Body of pancreas (tissue), 4 donors: ENCODE results near the gene OLA1. TPM values are rescaled to one million over a fixed set of nuclear protein-coding genes. Genes with fewer than 3 reads are reported as not detected.

Experiments
- ATAC-seq: fragments of 150-250 bp; one replicate; pipeline ENCODE4 v1.9.1; 2016
- DNase-seq, 4 donors: peaks; one replicate each; pipeline ENCODE4 v3.0.0-alpha.2; 2019
- H3K27ac ChIP-seq, 4 donors: fragments of 200-600 bp; sonication (generic); 1 replicate in 3 of 4; 2 replicates in 1 of 4; pipeline versions ENCODE4 v1.5.1 to v1.6.1; 2016 to 2019; ENCODE audit warnings: mild to moderate bottlenecking in 1 of 4, mixed read lengths in 1 of 4, moderate library complexity in 1 of 4
- H3K27me3 ChIP-seq, 2 donors: fragments of 200-600 bp; sonication (generic); one replicate each; pipeline ENCODE4 v1.6.0; 2016; ENCODE audit warnings: mild to moderate bottlenecking in 1 of 2
- H3K36me3 ChIP-seq, 2 donors: fragments of 200-600 bp; sonication (generic); replicated peaks in 1 of 2; 2 replicates each; pipeline ENCODE4 v1.5.1; 2016; ENCODE audit warnings: low read depth in 2 of 2; ENCODE audit not compliant: insufficient read depth in 1 of 2
- H3K4me1 ChIP-seq: fragments of 200-600 bp; sonication (generic); one replicate; pipeline ENCODE4 v1.6.0; 2016
- H3K4me3 ChIP-seq, 2 donors: fragments of 200-600 bp; sonication (generic); 1 replicate in 1 of 2; 2 replicates in 1 of 2; pipeline ENCODE4 v1.5.1; 2016 to 2019
- H3K9me3 ChIP-seq, 3 donors: fragments of 200-600 bp; sonication (generic); 1 replicate in 2 of 3; 2 replicates in 1 of 3; pipeline ENCODE4 v1.5.1; 2016
- POLR2A ChIP-seq, 3 donors: fragments of 450-650 bp; IDR thresholded peaks; one replicate each; pipeline ENCODE4 v1.6.1; 2016; ENCODE audit warnings: antibody characterized with exemption in 3 of 3, mild to moderate bottlenecking in 2 of 3
- WGBS, 2 donors: methylation state at CpG; one replicate each; pipeline ENCODE4 v1.1.5; 2017; 5-methylcytosine and 5-hydroxymethylcytosine counted together
- intact Hi-C: fragments of 100-400 bp; cut with DNase I; formaldehyde crosslinking; loops from one replicate; pipeline ENCODE4 v1.15.1; 2023
- total RNA-seq, 2 donors: library from RNA; depleted of rRNA; stranded (reverse); fragments of >200 nt; gene quantifications; one replicate each; pipeline ENCODE4 v1.1.0, GENCODE V29; 2016
- TF ChIP-seq, protein P1 (sequence below), 7 experiments: fragments of 450-650 bp in 4 of 7; fragments of 200-600 bp in 3 of 7; sonication (generic) in 3 of 7; IDR thresholded peaks; one replicate each; pipeline ENCODE4 v1.5.1; 2016 to 2019; ENCODE audit warnings: antibody characterized with exemption in 7 of 7

Gene OLA1
- total RNA-seq, 2 donors from 2014 or later = 17.8 to 43.3 TPM

DNA sequence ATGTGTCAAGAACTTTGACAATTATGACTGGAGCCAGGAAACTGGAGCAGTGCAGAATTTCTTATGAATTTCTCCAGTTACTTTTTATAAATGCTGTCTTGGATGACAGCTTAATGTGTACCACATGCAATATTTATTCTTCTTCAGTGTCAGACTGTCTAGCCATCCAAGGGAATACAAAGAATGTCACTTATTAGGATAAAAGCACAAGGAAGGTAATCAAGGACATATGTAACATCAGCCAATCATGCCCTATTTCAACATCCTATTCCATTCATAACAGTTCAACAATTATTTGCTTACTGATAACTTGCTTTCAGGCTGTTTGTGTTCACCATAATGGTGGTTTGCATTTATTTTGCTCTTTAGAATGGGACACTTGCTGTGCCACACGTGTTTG is 139.8 kb downstream of the OLA1 start:
- no peak for DNase-seq
- WGBS, 2 donors = 61 to 66% methylated on average over 1 of the region's 1 CpG
- Histone ChIP-seq H3K27ac (no peak overlapping the region), H3K36me3 (no peaks in the 10 kb centered on the region), H3K9me3 (no peaks in the 10 kb centered on the region), H3K27me3 (no peaks in the 10 kb centered on the region), H3K4me1 (no peaks in the 10 kb centered on the region), H3K4me3 (no peak overlapping the region)
- no peak for TF ChIP-seq POLR2A (IDR thresholded peaks at IDR 0.05)
- TF ChIP-seq, protein P1, sequence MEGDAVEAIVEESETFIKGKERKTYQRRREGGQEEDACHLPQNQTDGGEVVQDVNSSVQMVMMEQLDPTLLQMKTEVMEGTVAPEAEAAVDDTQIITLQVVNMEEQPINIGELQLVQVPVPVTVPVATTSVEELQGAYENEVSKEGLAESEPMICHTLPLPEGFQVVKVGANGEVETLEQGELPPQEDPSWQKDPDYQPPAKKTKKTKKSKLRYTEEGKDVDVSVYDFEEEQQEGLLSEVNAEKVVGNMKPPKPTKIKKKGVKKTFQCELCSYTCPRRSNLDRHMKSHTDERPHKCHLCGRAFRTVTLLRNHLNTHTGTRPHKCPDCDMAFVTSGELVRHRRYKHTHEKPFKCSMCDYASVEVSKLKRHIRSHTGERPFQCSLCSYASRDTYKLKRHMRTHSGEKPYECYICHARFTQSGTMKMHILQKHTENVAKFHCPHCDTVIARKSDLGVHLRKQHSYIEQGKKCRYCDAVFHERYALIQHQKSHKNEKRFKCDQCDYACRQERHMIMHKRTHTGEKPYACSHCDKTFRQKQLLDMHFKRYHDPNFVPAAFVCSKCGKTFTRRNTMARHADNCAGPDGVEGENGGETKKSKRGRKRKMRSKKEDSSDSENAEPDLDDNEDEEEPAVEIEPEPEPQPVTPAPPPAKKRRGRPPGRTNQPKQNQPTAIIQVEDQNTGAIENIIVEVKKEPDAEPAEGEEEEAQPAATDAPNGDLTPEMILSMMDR (IDR thresholded peaks at IDR 0.05) = no peak
- ATAC-seq = no peak
- intact Hi-C loops = no loop called here

DNA sequence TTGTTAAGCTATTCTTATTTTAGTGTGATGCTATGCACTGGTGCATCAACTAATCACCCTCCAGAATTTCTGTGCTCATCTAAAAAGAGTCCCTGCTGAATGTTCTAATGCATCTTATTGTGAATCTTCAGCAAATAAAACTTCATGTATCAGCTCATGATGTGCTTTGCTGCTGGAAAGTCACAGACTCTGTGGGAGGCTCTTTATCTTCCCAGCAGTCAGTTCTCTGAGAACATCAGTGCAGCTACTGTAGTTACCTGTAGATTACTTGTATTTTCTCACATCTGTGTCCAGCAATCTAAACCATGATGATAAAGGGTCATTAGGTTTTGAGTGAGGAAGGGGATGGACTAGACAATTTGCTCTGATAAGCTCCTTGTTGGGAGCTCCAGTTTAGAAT is 141.6 kb downstream of the OLA1 start:
- H3K27ac ChIP-seq = no peak overlapping the region
- no peaks in the 10 kb centered on the region for H3K4me1 ChIP-seq
- no peak overlapping the region for H3K4me3 ChIP-seq
- ATAC-seq (no peak), DNase-seq (no peak)
- H3K36me3 ChIP-seq = no peaks in the 10 kb centered on the region
- no peaks in the 10 kb centered on the region for H3K9me3 ChIP-seq
- intact Hi-C loops = no loop called here
- no peak for TF ChIP-seq POLR2A (IDR thresholded peaks at IDR 0.05)
- TF ChIP-seq, protein P1 (IDR thresholded peaks at IDR 0.05) = no peak
- H3K27me3 ChIP-seq = no peaks in the 10 kb centered on the region

DNA sequence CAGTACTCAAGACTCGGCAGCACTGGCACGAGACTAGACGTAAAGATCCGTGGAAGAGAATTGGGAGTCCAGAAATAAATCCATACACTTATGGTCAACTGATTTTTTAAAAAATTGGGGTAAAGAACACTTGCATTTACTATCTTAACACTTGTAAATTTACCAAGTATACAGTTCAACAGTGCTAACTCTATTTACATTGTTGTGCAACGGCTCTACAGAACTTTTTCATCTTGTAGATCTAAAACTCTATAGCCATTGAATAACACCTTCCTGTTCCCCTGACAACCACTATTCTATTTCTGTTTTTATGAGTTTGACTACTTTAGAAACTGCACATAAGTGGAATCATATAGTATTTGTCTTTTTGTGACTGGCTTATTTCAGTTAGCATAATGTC is 153.8 kb downstream of the OLA1 start:
- no peak overlapping the region for H3K4me3 ChIP-seq
- intact Hi-C loops = no loop called here
- no peaks in the 10 kb centered on the region for H3K27me3 ChIP-seq
- no peak overlapping the region for H3K27ac ChIP-seq
- 88 to 89% methylated on average over 5 of the region's 5 CpGs for WGBS, 2 donors
- no peak for TF ChIP-seq POLR2A (IDR thresholded peaks at IDR 0.05)
- TF ChIP-seq, protein P1 (IDR thresholded peaks at IDR 0.05) = no peak
- no peaks in the 10 kb centered on the region for H3K36me3 ChIP-seq
- ATAC-seq (no peak), DNase-seq (no peak)
- H3K9me3 ChIP-seq = no peaks in the 10 kb centered on the region
- H3K4me1 ChIP-seq = no peaks in the 10 kb centered on the region

DNA sequence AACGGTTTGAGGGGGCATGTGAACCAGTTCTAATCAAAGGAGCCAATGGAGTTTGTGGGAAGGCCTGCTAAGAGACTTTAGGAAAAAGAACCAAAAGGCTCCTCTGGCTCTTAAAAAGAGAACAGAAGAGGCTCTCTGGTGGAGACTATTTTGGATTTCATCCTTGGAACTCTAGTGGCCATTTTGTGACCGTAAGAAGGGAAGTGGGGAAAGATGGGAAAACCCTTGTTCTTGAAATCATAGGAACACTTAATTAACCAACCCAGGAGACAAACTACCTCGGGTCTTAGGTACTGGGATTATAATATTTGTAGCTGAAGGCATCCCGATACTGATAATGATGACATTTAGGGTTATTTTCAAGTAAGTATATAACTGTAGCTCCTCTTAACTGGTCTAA is 157.9 kb downstream of the OLA1 start:
- H3K27ac ChIP-seq = no peak overlapping the region
- DNase-seq (no peak), ATAC-seq (no peak)
- H3K36me3 ChIP-seq = no peaks in the 10 kb centered on the region
- H3K4me1 ChIP-seq = no peaks in the 10 kb centered on the region
- H3K4me3 ChIP-seq = no peak overlapping the region
- 91 to 97% methylated on average over 4 of the region's 4 CpGs for WGBS, 2 donors
- H3K27me3 ChIP-seq = no peaks in the 10 kb centered on the region
- intact Hi-C loops = no loop called here
- no peaks in the 10 kb centered on the region for H3K9me3 ChIP-seq
- no peak for TF ChIP-seq POLR2A (IDR thresholded peaks at IDR 0.05)
- TF ChIP-seq, protein P1 (IDR thresholded peaks at IDR 0.05) = no peak

DNA sequence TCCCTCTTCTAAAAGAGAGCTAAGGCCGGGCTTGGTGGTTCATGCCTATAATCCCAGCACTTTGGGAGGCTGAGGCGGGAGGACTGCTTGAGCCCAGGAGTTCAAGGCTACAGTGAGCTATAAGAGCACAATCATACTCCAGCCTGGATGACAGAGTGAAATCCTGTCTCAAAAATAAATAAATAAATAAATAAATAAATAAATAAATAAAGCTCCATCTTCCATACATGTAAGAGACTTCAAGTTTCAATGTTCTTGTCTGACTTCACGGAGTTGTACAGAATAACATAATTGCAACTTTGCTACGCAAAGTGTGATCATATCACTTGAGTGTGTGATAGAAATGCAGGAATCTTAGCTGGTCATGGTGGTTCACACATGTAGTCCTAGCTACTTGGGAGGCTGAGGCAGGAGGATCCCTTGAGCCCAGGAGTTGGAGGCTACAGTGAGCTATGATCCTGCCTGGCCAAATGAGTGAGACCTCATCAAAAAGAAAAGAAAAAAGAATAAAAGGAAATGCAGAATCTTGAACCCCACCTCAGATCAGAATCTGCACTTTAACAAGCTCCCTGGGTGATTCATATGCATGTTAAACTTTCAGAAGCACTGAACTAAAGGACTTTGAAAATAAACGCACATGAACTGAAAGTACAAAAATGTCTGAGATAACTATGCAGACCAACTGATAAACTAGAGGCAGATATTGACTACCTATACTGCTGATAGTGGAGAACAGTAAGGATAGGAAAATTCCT is 159.4 kb downstream of the OLA1 start:
- no peaks in the 10 kb centered on the region for H3K27me3 ChIP-seq
- no peaks in the 10 kb centered on the region for H3K4me1 ChIP-seq
- no peak overlapping the region for H3K4me3 ChIP-seq
- H3K36me3 ChIP-seq = no peaks in the 10 kb centered on the region
- TF ChIP-seq POLR2A (IDR thresholded peaks at IDR 0.05) = no peak
- TF ChIP-seq, protein P1 (IDR thresholded peaks at IDR 0.05) = no peak
- ATAC-seq (no peak), DNase-seq (no peak)
- intact Hi-C loops = no loop called here
- 87 to 90% methylated on average over 5 of the region's 5 CpGs for WGBS, 2 donors
- no peaks in the 10 kb centered on the region for H3K9me3 ChIP-seq
- no peak overlapping the region for H3K27ac ChIP-seq
